ENCODE data around the gene PLEKHJ1. TPM values are rescaled to one million over a fixed set of nuclear protein-coding genes. Genes with fewer than 3 reads are reported as not detected.

Gene PLEKHJ1
- total RNA-seq, 1 experiment from 2014 or later = 78.6 TPM

DNA sequence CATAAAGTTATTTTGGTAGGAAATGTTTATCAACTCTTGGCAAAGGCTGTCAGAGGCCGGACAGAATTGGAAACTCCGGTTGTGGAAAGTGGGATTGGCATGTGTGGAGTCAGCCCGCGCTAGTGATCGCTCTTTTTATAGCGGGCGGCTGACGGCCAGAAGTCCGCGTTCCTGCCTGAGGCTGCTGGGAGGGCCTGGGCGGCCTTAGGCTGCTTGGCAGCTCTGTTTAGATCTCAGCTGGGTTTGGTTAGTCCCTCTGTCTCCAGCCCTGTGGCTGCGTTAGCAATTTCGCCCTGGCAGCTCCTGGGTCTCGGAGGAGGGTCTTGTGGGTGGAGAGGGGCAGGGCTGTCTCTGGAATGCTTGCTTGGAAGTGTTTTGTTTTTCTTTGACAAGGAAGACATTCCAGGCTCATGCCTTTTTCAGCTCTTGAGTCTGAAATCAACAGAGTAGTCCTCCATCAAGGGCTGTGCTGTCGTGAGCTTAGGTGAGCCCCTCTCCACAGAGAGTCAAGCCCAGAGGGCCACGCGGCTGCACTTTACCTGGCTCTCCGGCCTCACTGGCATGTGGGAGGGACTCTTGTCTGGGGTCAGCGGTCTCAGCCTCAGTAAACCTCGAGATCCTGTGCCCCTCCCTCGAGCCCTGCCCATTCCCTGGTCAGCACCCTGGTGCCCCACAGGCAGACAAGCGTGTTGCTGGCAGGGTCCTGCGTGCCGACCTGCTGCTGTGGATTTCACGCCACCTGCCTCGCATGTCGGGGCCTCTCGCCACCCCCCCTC lies 49.9 kb downstream of the PLEKHJ1 start:
- no peak overlapping the region for H3K27ac ChIP-seq (ENCODE audit: low read length)
- no peak overlapping the region for H3K4me3 ChIP-seq (ENCODE audit: low read depth in 2 of 2, low read length in 2 of 2)
- H3K4me1 ChIP-seq (ENCODE audit: control insufficient read depth, insufficient read depth, low read length) = no peaks in the 10 kb centered on the region
- no peaks in the 10 kb centered on the region for H3K27me3 ChIP-seq (ENCODE audit: control insufficient read depth, insufficient read depth, low read length)
- no TSS peak for BruUV-seq (replicated peaks)
- intact Hi-C loops (cut with micrococcal nuclease; ENCODE audit: unreplicated experiment) (no loop called here), in situ Hi-C loops (cut with HindIII; ENCODE audit: low pct_unique_long_range_greater_than_20kb, low sequenced_read_pairs) (no loop called here)
- ATAC-seq = no peak
- TF ChIP-seq, protein P1, sequence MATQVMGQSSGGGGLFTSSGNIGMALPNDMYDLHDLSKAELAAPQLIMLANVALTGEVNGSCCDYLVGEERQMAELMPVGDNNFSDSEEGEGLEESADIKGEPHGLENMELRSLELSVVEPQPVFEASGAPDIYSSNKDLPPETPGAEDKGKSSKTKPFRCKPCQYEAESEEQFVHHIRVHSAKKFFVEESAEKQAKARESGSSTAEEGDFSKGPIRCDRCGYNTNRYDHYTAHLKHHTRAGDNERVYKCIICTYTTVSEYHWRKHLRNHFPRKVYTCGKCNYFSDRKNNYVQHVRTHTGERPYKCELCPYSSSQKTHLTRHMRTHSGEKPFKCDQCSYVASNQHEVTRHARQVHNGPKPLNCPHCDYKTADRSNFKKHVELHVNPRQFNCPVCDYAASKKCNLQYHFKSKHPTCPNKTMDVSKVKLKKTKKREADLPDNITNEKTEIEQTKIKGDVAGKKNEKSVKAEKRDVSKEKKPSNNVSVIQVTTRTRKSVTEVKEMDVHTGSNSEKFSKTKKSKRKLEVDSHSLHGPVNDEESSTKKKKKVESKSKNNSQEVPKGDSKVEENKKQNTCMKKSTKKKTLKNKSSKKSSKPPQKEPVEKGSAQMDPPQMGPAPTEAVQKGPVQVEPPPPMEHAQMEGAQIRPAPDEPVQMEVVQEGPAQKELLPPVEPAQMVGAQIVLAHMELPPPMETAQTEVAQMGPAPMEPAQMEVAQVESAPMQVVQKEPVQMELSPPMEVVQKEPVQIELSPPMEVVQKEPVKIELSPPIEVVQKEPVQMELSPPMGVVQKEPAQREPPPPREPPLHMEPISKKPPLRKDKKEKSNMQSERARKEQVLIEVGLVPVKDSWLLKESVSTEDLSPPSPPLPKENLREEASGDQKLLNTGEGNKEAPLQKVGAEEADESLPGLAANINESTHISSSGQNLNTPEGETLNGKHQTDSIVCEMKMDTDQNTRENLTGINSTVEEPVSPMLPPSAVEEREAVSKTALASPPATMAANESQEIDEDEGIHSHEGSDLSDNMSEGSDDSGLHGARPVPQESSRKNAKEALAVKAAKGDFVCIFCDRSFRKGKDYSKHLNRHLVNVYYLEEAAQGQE (IDR thresholded peaks at IDR 0.05; ENCODE audit: insufficient read depth in 1 of 2, low read depth in 2 of 2, low read length in 1 of 2) = no peak
- TF ChIP-seq POLR2AphosphoS5 (IDR thresholded peaks at IDR 0.05; ENCODE audit: low read depth, low read length) (no peak), TCF7L2 (IDR thresholded peaks at IDR 0.05; ENCODE audit: low read depth, low read length) (no peak), SIN3A (IDR thresholded peaks at IDR 0.05; ENCODE audit: borderline replicate concordance, insufficient read depth, low read depth, low read length) (no peak)
- TF ChIP-seq, protein P2, sequence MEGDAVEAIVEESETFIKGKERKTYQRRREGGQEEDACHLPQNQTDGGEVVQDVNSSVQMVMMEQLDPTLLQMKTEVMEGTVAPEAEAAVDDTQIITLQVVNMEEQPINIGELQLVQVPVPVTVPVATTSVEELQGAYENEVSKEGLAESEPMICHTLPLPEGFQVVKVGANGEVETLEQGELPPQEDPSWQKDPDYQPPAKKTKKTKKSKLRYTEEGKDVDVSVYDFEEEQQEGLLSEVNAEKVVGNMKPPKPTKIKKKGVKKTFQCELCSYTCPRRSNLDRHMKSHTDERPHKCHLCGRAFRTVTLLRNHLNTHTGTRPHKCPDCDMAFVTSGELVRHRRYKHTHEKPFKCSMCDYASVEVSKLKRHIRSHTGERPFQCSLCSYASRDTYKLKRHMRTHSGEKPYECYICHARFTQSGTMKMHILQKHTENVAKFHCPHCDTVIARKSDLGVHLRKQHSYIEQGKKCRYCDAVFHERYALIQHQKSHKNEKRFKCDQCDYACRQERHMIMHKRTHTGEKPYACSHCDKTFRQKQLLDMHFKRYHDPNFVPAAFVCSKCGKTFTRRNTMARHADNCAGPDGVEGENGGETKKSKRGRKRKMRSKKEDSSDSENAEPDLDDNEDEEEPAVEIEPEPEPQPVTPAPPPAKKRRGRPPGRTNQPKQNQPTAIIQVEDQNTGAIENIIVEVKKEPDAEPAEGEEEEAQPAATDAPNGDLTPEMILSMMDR (IDR thresholded peaks at IDR 0.05) = no peak
- POLR2A ChIA-PET = no interaction called here
- H3K36me3 ChIP-seq (ENCODE audit: control insufficient read depth, insufficient read depth, low read length) = no peaks in the 10 kb centered on the region; the same call in none of the 2 replicates
- H3K9me3 ChIP-seq (ENCODE audit: control insufficient read depth, insufficient read depth, low read depth, low read length) = no peaks in the 10 kb centered on the region
- CTCF ChIA-PET = no interaction called here
- DNase-seq (ENCODE audit: low read depth, low spot score) = no peak

DNA sequence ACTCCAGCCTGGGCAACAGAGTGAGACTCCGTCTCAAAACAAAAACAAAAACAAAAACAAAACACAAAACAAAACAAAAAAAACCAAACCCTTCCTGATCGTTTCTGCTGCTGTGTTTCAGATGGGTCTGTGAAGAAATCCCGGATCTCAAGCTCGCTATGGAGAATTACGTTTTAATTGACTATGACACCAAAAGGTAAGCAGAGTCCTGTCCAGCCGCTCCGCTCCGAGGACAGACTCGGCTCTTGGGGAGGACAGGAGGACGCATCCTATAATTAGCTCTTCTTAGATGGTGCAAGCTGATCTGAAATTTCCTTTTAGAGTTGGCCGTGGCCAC lies 50.4 kb downstream of the PLEKHJ1 start:
- TSS peak; percentile 49 for BruUV-seq (replicated peaks)
- intact Hi-C loops (cut with micrococcal nuclease; ENCODE audit: unreplicated experiment) (no loop called here), in situ Hi-C loops (cut with HindIII; ENCODE audit: low pct_unique_long_range_greater_than_20kb, low sequenced_read_pairs) (no loop called here)
- no peaks in the 10 kb centered on the region for H3K9me3 ChIP-seq (ENCODE audit: control insufficient read depth, insufficient read depth, low read depth, low read length)
- ChIA-PET CTCF (no interaction called here), POLR2A (no interaction called here)
- TF ChIP-seq, protein P2 (IDR thresholded peaks at IDR 0.05) = no peak
- no peak for TF ChIP-seq POLR2AphosphoS5 (IDR thresholded peaks at IDR 0.05; ENCODE audit: low read depth, low read length)
- no peak for TF ChIP-seq TCF7L2 (IDR thresholded peaks at IDR 0.05; ENCODE audit: low read depth, low read length)
- TF ChIP-seq, protein P1 (IDR thresholded peaks at IDR 0.05; ENCODE audit: insufficient read depth in 1 of 2, low read depth in 2 of 2, low read length in 1 of 2) = no peak
- TF ChIP-seq SIN3A (IDR thresholded peaks at IDR 0.05; ENCODE audit: borderline replicate concordance, insufficient read depth, low read depth, low read length) = no peak
- no peaks in the 10 kb centered on the region; the same call in none of the 2 replicates for H3K36me3 ChIP-seq (ENCODE audit: control insufficient read depth, insufficient read depth, low read length)
- no peaks in the 10 kb centered on the region for H3K27me3 ChIP-seq (ENCODE audit: control insufficient read depth, insufficient read depth, low read length)
- H3K4me3 ChIP-seq (ENCODE audit: low read depth in 2 of 2, low read length in 2 of 2) = no peak overlapping the region
- no peaks in the 10 kb centered on the region for H3K4me1 ChIP-seq (ENCODE audit: control insufficient read depth, insufficient read depth, low read length)
- ATAC-seq = no peak
- DNase-seq (ENCODE audit: low read depth, low spot score) = no peak
- no peak overlapping the region for H3K27ac ChIP-seq (ENCODE audit: low read length)
